M059J (cell line): Measurements from ENCODE around the gene TMEM222. TPM values are rescaled to one million over a fixed set of nuclear protein-coding genes. Genes with fewer than 3 reads are reported as not detected.

Source experiments
- DNase-seq: peaks from one replicate; pipeline ENCODE4 v3.0.0-alpha.2; 2012; ENCODE audit warnings: low read depth
- total RNA-seq: library from RNA; depleted of rRNA; stranded (reverse); fragments of >200 nt; shearing (Covaris generic); gene quantifications from 2 replicates; pipeline ENCODE4 v1.2.3, GENCODE V29; 2014

TMEM222 gene
- total RNA-seq, 1 experiment from 2014 or later = 52.2 TPM

- no peak for DNase-seq
Observed at GRCh38 chr1:27342391-27342777, 20.4 kb downstream of the TMEM222 start.

GRCh38 chr1:27342778-27343638, 21.0 kb downstream of the TMEM222 start:
- no peak for DNase-seq

GRCh38 chr1:27343639-27344025, 21.7 kb downstream of the TMEM222 start:
- no peak for DNase-seq

DNA sequence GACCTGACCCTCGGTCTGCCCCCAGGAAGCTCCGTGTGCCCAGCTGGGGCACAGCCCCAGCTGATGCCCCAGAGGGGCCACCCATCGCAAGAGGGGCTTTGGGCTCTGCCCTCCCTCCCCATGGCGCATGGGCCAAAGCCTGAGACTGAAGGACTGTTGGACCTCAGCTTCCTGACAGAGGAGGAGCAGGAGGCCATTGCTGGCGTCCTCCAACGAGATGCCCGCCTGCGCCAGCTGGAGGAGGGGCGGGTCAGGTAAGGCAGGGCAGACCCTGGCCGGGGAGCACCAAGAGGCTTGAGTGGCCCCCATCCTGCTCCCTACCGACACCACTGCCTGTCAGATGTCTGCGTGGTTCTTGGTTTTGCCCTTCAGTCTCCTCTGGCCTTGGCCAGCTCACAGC, 23.3 kb downstream of the TMEM222 start:
- DNase-seq = no peak

- DNase-seq = no peak
Observed at GRCh38 chr1:27346357-27346756, 24.4 kb downstream of the TMEM222 start.

DNA sequence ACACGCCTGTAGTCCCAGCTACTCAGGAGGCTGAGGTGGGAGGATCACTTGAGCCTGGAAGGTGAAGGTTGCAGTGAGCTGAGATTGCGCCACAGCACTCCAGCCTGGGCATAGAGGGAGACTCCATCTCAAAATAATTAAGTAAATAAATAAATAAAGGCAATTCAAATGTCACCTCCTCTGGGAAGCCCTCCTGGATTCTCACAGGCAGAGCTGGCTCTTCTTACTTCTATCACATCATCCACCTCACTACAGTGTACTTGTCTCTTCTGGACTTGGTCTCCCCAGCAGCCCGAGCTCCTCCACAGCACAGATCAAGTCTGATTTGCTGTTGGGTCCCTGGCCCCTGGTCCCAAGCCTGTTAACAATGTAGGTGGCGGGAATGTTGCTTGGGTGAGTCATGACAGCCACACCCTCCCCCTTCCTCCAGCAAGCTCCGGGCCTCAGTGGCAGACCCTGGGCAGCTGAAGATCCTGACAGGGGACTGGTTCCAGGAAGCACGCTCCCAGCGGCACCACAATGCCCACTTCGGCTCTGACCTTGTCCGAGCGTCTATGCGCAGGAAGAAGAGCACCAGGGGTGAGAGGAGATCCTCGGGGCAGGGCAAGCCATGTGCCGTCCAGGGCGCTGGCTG, 25.1 kb downstream of the TMEM222 start:
- peak; percentile 34 for DNase-seq

GRCh38 chr1:27348861-27349783, 27.2 kb downstream of the TMEM222 start:
- DNase-seq = peak; percentile 78

- DNase-seq = peak; percentile 76
Observed at GRCh38 chr1:27349784-27350662, 28.1 kb downstream of the TMEM222 start.

DNA sequence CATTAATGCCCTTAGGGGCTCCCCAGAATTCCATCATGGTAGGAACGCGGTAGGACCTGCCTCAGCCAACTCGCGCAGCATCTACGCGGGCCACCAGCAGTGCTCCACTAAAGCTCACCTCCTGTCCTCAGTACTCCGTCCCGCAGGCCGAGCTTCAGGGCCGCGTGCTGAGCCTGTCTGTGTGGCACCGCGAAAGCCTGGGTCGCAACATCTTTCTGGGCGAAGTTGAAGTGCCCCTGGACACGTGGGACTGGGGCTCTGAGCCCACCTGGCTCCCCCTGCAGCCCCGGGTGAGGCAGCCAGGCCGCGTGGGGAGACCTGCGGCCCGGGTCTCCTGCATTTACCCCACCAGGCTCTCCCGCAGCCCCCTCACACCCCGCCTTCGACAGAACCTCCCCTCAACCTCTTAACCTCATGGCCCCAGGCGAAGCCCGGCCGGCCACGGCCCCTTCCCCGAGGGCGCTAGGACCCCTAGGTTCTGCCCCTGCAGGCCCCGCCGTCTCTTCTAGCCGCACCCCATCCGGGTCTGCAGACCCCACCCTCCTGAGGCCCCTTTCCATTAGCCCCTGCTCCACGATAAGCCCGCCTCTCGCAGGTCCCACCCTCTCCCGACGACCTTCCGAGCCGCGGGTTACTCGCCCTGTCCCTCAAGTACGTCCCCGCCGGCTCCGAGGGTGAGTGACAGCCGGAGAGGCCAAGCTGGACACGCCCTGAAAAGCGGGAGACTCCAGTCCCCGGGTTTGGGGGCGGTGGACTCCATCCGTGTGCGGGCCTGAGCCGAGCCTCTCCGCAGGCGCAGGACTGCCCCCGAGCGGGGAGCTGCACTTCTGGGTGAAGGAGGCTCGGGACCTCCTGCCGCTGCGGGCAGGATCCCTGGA, 28.9 kb downstream of the TMEM222 start:
- no peak for DNase-seq

DNA sequence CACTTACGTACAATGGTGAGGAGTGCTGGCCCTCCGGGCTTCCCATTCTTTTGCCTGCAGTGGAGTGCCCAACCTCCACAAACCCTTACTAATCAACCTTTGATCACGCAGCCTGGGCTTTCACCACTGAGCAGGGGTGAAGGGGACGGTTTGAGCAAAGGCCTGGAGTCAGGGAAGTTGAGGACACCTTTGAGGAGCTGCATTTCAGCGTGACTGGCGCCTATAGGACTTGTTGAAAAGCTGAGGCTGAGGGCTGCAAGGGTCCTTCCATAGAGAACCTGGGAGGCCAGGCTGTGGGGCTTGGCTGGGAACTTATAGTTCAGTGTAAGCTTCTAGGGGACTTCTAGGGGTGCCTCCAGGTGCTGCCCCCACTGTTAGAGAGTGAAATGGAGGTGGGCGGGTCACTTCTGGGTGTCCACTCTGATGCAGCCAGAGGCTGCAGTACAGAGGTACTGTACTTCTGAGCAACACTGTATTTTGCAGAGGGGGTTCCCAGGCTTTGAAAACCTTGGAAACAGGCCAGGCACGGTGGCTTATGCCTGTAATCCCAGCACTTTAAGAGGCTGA, 29.7 kb downstream of the TMEM222 start:
- DNase-seq = no peak

- DNase-seq = no peak
Observed at GRCh38 chr1:27353166-27353565, 31.2 kb downstream of the TMEM222 start.

DNA sequence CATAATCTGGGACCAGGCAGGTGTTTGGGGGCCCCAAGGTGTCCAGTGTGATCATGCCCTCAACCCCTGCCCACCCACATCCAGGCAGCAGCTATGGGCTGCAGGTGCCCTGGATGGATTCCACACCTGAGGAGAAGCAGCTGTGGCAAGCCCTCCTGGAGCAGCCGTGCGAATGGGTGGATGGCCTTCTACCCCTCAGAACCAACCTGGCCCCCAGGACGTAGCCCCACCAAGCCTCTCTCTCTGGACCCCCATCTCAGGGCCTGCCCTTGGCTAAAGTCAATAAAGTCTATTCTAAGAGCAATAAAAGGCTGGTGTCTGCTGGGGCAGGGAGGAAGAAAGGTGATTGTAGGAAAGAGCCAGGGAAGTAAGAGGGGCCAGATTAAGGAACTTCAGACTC, 31.7 kb downstream of the TMEM222 start:
- DNase-seq = no peak

DNA sequence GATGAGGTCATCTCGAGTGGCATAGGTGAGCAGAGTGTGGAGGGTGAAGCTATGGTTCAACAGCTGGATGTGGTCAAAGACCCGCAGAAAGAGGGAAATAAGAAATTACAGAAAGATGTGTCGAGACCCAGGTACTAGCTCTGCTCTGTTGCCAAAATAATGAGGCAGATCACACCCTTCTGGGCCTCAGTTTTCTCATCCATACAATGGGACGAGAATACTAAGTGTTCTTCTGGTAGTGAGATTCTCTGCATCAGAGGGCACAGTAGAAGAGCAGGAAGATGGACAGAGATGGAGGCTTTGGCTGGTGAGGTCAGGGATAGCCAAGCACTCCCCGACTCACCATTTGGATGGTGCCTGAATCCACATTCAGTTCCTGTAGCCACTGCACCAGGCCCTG, 33.7 kb downstream of the TMEM222 start:
- DNase-seq = no peak

GRCh38 chr1:27356277-27356618, 34.3 kb downstream of the TMEM222 start:
- DNase-seq = no peak

- no peak for DNase-seq
Observed at GRCh38 chr1:27356619-27357280, 34.8 kb downstream of the TMEM222 start.

DNA sequence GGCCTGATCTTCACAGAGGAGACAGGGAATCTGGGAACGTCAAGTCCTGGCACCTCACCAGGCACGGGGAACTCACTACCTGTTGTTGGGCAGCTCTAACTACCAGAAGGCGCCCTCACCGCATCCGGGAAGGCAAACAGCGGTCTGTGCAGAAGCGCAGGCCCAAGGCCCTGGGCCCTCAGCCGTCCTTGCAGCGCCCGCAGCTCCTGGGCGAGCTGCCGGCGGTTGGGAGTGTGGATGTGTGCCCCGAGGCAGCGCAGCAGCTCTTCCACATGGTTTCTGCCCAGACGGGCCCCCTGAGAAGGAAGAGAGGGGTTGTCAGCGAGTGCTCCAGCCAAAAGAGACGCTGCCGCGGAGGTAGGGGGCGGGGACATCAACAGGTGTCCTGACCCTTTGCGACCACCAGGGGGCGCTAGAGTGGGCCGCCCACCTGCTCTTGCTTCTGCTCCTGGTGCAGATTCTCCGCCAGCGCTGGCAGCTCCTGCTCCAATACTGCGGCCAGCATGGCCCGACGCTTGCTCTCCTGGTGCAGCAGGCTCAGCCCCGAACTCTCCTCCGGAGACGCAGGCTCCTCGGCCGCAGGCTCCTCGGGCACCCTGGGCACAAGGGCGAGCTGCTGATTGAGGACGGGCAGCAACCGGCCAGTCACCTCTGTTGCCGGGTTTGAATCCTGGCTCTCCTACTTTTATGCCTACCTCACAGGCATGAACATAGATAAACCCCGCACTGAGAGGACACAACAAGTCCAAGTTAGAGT, 35.5 kb downstream of the TMEM222 start:
- DNase-seq = no peak

DNA sequence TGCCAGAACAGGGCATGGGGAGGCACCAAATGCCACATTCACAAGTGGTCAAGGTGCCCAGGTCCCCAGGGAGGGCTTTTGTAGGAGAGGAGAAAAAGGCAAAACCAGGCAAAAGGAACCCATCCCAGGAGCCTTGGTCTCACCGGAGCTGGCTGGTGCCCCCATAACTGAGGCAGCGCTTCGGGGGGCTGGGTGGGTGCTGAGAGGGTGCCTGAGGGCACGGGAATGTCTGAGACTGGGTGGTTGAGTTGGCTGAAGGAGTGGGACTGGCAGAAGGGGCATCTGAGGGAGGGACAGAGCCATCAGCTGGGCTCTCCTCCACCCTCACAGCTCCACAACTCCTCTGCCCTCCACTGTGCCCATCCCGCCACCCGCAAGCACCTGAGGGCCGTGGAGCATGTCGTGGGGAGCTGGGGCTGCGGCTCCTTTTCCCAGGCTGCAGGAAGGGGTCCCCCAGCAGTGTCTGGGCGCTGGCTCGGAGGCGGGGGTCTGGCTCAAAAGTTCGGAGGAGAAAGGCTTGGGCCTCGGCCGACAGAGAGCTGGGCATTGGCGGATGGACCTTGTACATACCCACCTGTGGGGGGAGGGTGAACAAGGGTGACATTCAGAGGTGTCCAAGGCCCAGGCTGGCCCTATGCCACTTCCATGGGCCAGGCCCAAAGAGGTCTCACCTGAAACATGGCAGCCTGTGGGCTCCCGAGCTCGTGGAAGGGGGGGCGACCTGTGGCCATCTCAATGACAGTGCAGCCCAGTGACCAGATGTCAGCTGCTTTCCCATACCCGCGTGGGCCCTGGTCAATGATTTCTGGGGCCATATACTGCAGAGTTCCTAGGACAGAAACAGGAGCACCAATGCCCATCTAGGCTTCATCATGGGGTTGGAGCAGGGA, 36.3 kb downstream of the TMEM222 start:
- DNase-seq = no peak

DNA sequence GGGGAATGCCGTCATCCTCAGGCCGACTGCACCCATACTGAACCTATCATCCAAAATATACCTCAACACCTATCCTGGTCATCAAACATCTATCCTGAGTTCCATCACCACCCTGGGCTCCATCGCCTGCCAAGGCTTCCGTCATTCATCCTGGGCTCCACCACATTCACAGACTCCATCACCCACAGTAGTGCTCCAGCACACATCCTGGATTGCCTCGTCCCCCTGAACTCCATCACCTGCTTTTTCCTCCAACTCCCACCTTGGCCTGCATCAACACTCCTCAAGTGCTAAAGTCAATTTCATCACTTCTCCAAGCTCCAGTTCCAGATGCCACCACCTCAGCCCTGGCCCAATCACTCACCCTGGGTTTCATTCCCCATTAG, 37.0 kb downstream of the TMEM222 start:
- DNase-seq = no peak
